ENCODE data around the gene HCN2.

DNA sequence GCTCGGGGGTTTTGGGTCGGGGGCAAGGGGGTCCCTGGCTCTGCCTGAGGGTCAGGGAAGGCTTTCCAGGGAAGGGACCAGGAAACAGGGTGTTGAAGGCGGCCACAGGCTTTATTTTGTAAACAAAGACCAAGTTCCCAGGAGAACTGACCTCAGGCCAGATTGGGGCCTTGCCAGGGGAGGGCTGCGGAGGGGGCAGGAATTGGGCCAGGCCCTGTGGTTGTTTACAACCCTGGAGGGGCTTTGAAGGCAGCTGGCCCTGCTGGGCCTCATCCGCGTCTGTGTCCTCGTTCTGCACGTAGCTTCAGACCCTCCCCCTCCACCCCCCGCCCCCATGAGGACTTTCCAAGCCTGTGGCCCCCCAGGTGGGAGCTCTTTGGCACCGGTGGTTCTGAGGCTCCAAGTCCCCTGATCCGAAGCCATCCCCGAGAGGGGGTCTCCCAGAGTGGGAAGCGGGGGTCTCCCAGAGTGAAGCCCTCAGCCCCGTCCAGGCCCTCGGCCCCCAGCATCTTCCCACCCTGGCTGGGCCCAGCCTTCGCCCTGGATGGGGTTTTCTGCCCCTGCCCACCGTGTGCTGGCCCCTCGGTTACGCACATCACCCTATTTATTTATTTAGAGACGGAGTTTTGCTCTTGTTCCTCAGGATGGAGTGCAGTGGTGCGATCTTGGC, 30.8 kb upstream of the HCN2 start:
- TF ChIP-seq POLR2A (IDR thresholded peaks at IDR 0.05; ENCODE audit: low read length) (no peak), GATA1 (IDR thresholded peaks at IDR 0.05; ENCODE audit: low read depth, low read length) (no peak)
